ENCODE results near the gene NRG2. TPM values are rescaled to one million over a fixed set of nuclear protein-coding genes. Genes with fewer than 3 reads are reported as not detected.

The NRG2 gene
- total and polyA plus RNA-seq, 9 donors = 2.6 to 32.6 (median 19.3) TPM

DNA sequence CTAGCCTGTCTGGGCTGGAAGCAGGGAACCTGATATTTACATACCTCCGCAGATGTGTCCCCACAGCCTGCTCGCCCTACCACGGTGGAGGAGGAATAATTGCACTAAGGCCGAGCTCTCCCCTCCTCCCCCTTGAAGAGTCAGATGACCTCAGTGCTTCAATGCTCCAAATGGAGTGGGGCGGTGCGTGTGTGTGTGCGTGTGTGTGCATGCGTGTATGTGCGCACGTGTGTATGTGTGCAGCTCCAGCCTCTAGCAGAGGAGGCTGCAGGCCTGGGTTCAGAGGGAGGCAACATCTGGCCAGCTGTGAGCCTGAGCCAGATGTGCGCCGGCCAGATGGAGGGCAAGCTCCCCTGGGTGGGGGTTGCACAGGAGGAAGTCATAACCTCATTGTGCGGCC lies 90.5 kb downstream of the NRG2 start:
- WGBS, 3 donors = 75 to 79% (median 76%) methylated on average over 13 of the region's 13 CpGs
- Histone ChIP-seq H3K27ac (no peak overlapping the region), H3K27me3 (no peaks in the 10 kb centered on the region), H3K9me3 (no peaks in the 10 kb centered on the region), H3K36me3 (no peaks in the 10 kb centered on the region), H3K4me3 (no peak overlapping the region), H3K4me1 (ENCODE audit: insufficient read depth) (peaks cover 5% of the 10 kb centered on the region)
- no peak for TF ChIP-seq EP300 (IDR thresholded peaks at IDR 0.05)
- TF ChIP-seq, protein P1, sequence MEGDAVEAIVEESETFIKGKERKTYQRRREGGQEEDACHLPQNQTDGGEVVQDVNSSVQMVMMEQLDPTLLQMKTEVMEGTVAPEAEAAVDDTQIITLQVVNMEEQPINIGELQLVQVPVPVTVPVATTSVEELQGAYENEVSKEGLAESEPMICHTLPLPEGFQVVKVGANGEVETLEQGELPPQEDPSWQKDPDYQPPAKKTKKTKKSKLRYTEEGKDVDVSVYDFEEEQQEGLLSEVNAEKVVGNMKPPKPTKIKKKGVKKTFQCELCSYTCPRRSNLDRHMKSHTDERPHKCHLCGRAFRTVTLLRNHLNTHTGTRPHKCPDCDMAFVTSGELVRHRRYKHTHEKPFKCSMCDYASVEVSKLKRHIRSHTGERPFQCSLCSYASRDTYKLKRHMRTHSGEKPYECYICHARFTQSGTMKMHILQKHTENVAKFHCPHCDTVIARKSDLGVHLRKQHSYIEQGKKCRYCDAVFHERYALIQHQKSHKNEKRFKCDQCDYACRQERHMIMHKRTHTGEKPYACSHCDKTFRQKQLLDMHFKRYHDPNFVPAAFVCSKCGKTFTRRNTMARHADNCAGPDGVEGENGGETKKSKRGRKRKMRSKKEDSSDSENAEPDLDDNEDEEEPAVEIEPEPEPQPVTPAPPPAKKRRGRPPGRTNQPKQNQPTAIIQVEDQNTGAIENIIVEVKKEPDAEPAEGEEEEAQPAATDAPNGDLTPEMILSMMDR (IDR thresholded peaks at IDR 0.05) = no peak
- DNase-seq = no peak
- intact Hi-C loops (cut with DNase I) = loop anchor here in 1 of 4 donors (10.0 kb wide), 1 partner anchor 48 kb away; no protein-coding TSS in a partner anchor

DNA sequence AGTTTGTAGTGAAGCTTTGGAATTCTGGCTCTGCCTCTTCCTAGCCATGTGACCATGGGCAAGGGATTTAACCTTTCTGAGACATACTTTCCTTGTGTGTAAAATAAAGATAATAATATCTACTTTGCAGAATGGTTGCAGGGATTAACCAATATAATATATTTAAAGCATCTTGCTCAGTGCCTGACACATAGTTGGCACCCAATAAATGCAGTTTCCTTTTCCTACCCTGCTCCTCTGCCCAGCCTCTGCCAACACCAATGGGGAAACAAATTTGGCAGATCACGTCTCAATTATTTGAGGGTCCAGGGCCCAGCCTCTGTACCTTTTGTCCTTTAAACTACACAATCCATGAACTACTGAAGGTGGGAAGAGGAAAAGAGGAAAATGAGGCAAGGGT lies 91.1 kb downstream of the NRG2 start:
- WGBS, 3 donors = 89 to 97% (median 91%) methylated on average over 1 of the region's 1 CpG
- H3K4me3 ChIP-seq = no peak overlapping the region
- intact Hi-C loops (cut with DNase I) = loop anchor here in 1 of 4 donors (10.0 kb wide), 1 partner anchor 47 kb away; no protein-coding TSS in a partner anchor
- TF ChIP-seq, protein P1 (IDR thresholded peaks at IDR 0.05) = no peak
- no peak for TF ChIP-seq EP300 (IDR thresholded peaks at IDR 0.05)
- TF ChIP-seq POLR2A (IDR thresholded peaks at IDR 0.05) = no peak
- H3K9me3 ChIP-seq = no peaks in the 10 kb centered on the region
- no peaks in the 10 kb centered on the region for H3K36me3 ChIP-seq
- no peak for DNase-seq
- no peaks in the 10 kb centered on the region for H3K27me3 ChIP-seq
- no peak overlapping the region for H3K27ac ChIP-seq
- peaks cover 5% of the 10 kb centered on the region for H3K4me1 ChIP-seq (ENCODE audit: insufficient read depth)

DNA sequence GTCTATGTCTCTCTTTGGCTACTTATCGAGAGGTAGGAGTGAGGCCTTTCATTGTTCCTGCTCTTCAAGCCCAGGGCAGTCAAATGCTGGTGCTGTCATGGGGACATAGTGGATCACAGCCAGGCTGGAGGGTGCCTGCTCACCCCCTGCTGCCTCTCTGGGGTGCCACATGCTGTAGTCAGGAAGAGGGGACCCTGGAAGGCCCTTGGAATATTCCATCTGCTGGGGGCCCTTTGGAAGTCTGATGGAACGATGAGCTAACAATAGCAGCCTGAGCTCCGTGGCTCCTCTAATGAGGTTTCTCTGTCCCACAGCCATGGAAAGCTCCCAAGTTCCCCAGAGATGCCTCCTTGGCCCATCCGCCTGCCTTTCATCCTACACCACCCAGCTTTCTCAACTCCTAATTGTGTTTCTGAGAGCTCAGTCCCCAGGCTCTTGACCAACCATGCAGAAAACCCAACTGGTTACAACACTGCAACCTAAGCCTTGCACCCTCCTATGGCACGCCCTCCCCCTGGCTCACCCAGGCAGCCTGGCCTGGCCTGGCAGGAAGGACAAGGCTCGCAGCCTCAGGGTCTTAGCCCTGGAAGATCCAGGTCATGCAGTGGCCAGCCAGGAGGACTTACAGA lies 91.7 kb downstream of the NRG2 start:
- intact Hi-C loops (cut with DNase I) = loop anchor here in 1 of 4 donors (10.0 kb wide), 1 partner anchor 47 kb away; no protein-coding TSS in a partner anchor
- Histone ChIP-seq H3K27me3 (no peaks in the 10 kb centered on the region), H3K36me3 (no peaks in the 10 kb centered on the region), H3K9me3 (no peaks in the 10 kb centered on the region), H3K4me1 (ENCODE audit: insufficient read depth) (peaks cover 5% of the 10 kb centered on the region), H3K4me3 (no peak overlapping the region), H3K27ac (no peak overlapping the region)
- TF ChIP-seq EP300 (IDR thresholded peaks at IDR 0.05) (no peak), POLR2A (IDR thresholded peaks at IDR 0.05) (no peak)
- TF ChIP-seq, protein P1 (IDR thresholded peaks at IDR 0.05) = no peak
- DNase-seq = no peak
- WGBS, 3 donors = 93 to 96% (median 95%) methylated on average over 6 of the region's 6 CpGs

DNA sequence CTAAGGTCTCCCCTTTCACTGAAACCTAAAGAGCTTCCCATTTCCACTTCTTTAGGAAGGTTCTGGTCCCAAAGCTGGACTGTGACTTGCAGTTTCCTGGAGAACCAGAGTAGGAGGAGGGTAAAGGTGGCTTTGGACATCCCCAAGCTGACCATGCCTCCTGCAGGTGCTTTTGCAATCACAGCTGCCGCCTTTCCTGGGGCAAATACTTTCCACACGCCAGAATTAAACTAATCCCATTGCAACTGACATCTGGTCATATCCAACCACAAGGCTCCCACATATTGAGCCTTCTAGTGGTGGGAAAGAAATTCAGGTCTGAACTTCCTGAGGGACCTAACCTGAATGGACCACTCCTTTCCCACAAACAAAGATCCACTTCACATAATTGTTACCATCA lies 92.7 kb downstream of the NRG2 start:
- Histone ChIP-seq H3K27me3 (no peaks in the 10 kb centered on the region), H3K4me1 (ENCODE audit: insufficient read depth) (peaks cover 1% of the 10 kb centered on the region), H3K9me3 (no peaks in the 10 kb centered on the region), H3K27ac (no peak overlapping the region), H3K36me3 (no peaks in the 10 kb centered on the region), H3K4me3 (no peak overlapping the region)
- TF ChIP-seq EP300 (IDR thresholded peaks at IDR 0.05) (no peak), POLR2A (IDR thresholded peaks at IDR 0.05) (no peak)
- TF ChIP-seq, protein P1 (IDR thresholded peaks at IDR 0.05) = no peak
- intact Hi-C loops (cut with DNase I) = loop anchor here in 1 of 4 donors (10.0 kb wide), 1 partner anchor 46 kb away; no protein-coding TSS in a partner anchor
- 77 to 90% (median 86%) methylated on average over 2 of the region's 2 CpGs for WGBS, 3 donors
- DNase-seq = no peak

All from ovary (tissue), 9 donors.